ENCODE data around the gene CD4. TPM values are rescaled to one million over a fixed set of nuclear protein-coding genes. Genes with fewer than 3 reads are reported as not detected.
A peak's percentile ranks its signal among the peaks of the same experiment; 100 is the strongest.
"Not testable (repeated sequence)": the region's sequence is repeated elsewhere in the genome, so short reads cannot be mapped to it uniquely, and the experiment has no call there.

The CD4 gene
- 1 to 10 TPM; 2.9 to 7.0 (median 3.6) TPM for total RNA-seq

- WGBS, 2 donors = 52 to 55% methylated on average over 18 of the region's 18 CpGs
- peak; percentile 70 to 94 for DNase-seq (ENCODE audit: low spot score in 2 of 2)
- intact Hi-C loops (cut with DNase I; ENCODE audit: low total_unique reads) = no loop called here
Measured at GRCh38 chr12:6788972-6789924, at the start of gene CD4. CD4 (plus strand) TSS chr12:6789528; CDS start chr12:6800139, 10,611 bp downstream.

GRCh38 chr12:6742080-6742479 lies 47.2 kb upstream of the CD4 start:
- H3K4me3 ChIP-seq (ENCODE audit: low read depth, poor library complexity, severe bottlenecking); DNase-seq (ENCODE audit: low spot score in 2 of 2); intact Hi-C loops (cut with DNase I; ENCODE audit: low total_unique reads): not testable (repeated sequence)
- WGBS, 2 donors = 67 to 81% methylated on average over 12 of the region's 12 CpGs

More at GRCh38 chr12:6788972-6789924, at the start of gene CD4:
- no peak for TF ChIP-seq CTCF (IDR thresholded peaks at IDR 0.05)
- TF ChIP-seq POLR2A (IDR thresholded peaks at IDR 0.05) = no peak
- no peak within 1 kb of the TSS for H3K4me3 ChIP-seq (ENCODE audit: low read depth, poor library complexity, severe bottlenecking)

- intact Hi-C loops (cut with DNase I; ENCODE audit: low total_unique reads) = no loop called here
- TF ChIP-seq POLR2A (IDR thresholded peaks at IDR 0.05) = no peak
- TF ChIP-seq CTCF (IDR thresholded peaks at IDR 0.05) = no peak
- no peak overlapping the region for H3K4me3 ChIP-seq (ENCODE audit: low read depth, poor library complexity, severe bottlenecking)
- WGBS, 2 donors = 60 to 72% methylated on average over 3 of the region's 3 CpGs
- DNase-seq (ENCODE audit: low spot score in 2 of 2) = no peak
Measured at GRCh38 chr12:6742834-6743233, 46.5 kb upstream of the CD4 start.

- WGBS, 2 donors = 57 to 59% methylated on average over 7 of the region's 7 CpGs
- intact Hi-C loops (cut with DNase I; ENCODE audit: low total_unique reads); H3K4me3 ChIP-seq (ENCODE audit: low read depth, poor library complexity, severe bottlenecking); DNase-seq (ENCODE audit: low spot score in 2 of 2): not testable (repeated sequence)
Measured at GRCh38 chr12:6743300-6743699, 46.0 kb upstream of the CD4 start.

- 46 to 66% methylated on average over 13 of the region's 13 CpGs for WGBS, 2 donors
- intact Hi-C loops (cut with DNase I; ENCODE audit: low total_unique reads) = no loop called here
- TF ChIP-seq CTCF (IDR thresholded peaks at IDR 0.05) (no peak), POLR2A (IDR thresholded peaks at IDR 0.05) (no peak)
- no peak for DNase-seq (ENCODE audit: low spot score in 2 of 2)
- no peak overlapping the region for H3K4me3 ChIP-seq (ENCODE audit: low read depth, poor library complexity, severe bottlenecking)
Measured at GRCh38 chr12:6745741-6746525, 43.4 kb upstream of the CD4 start.

- H3K4me3 ChIP-seq (ENCODE audit: low read depth, poor library complexity, severe bottlenecking) = no peak overlapping the region
- DNase-seq (ENCODE audit: low spot score in 2 of 2) = no peak
- 69 to 73% methylated on average over 4 of the region's 4 CpGs for WGBS, 2 donors
- intact Hi-C loops (cut with DNase I; ENCODE audit: low total_unique reads) = no loop called here
- TF ChIP-seq CTCF (IDR thresholded peaks at IDR 0.05) = no peak
Measured at GRCh38 chr12:6747216-6747615, 42.1 kb upstream of the CD4 start.

All from lower leg skin (tissue), 4 donors.